ENCODE results near the gene NPFFR1.

Gene NPFFR1

GRCh38 chr10:70321233-70321632 lies 37.4 kb upstream of the NPFFR1 start:
- DNase-seq (ENCODE audit: low spot score) = no peak
- H3K27ac ChIP-seq = no peak overlapping the region
- no peak for TF ChIP-seq CTCF (IDR thresholded peaks at IDR 0.05)
- H3K4me3 ChIP-seq = no peak overlapping the region

- TF ChIP-seq CTCF (IDR thresholded peaks at IDR 0.05) = no peak
- peak; percentile 56 for DNase-seq (ENCODE audit: low spot score)
- no peak overlapping the region for H3K4me3 ChIP-seq
- peak overlapping the region in 1 of 2 donors; percentile 66 for H3K27ac ChIP-seq
Observed at GRCh38 chr10:70320751-70321150, 36.9 kb upstream of the NPFFR1 start.

GRCh38 chr10:70319824-70320223 lies 36.0 kb upstream of the NPFFR1 start:
- DNase-seq (ENCODE audit: low spot score) = peak; percentile 66
- Histone ChIP-seq H3K27ac (no peak overlapping the region), H3K4me3 (no peak overlapping the region)
- no peak for TF ChIP-seq CTCF (IDR thresholded peaks at IDR 0.05)

GRCh38 chr10:70319183-70319582 lies 35.4 kb upstream of the NPFFR1 start:
- Histone ChIP-seq H3K27ac (no peak overlapping the region), H3K4me3 (no peak overlapping the region)
- no peak for TF ChIP-seq CTCF (IDR thresholded peaks at IDR 0.05)
- peak; percentile 61 for DNase-seq (ENCODE audit: low spot score)

- Histone ChIP-seq H3K4me3 (no peak overlapping the region), H3K27ac (no peak overlapping the region)
- TF ChIP-seq CTCF (IDR thresholded peaks at IDR 0.05) = no peak
- DNase-seq (ENCODE audit: low spot score) = peak; percentile 43
Observed at GRCh38 chr10:70317943-70318318, 34.1 kb upstream of the NPFFR1 start.

- Histone ChIP-seq H3K4me3 (no peak overlapping the region), H3K27ac (no peak overlapping the region)
- no peak for DNase-seq (ENCODE audit: low spot score)
- no peak for TF ChIP-seq CTCF (IDR thresholded peaks at IDR 0.05)
Observed at GRCh38 chr10:70317272-70317942, 33.6 kb upstream of the NPFFR1 start.

GRCh38 chr10:70315815-70316214 lies 32.0 kb upstream of the NPFFR1 start:
- no peak for TF ChIP-seq CTCF (IDR thresholded peaks at IDR 0.05)
- no peak for DNase-seq (ENCODE audit: low spot score)
- no peak overlapping the region for H3K4me3 ChIP-seq
- no peak overlapping the region for H3K27ac ChIP-seq

All from coronary artery (tissue), 2 donors.